HepG2 (cell line): Measurements from ENCODE around the gene CLDN4. TPM values are rescaled to one million over a fixed set of nuclear protein-coding genes. Genes with fewer than 3 reads are reported as not detected.

Source experiments
- CBX5 ChIP-seq: sonication (generic); formaldehyde crosslinking; IDR thresholded peaks from 2 replicates; pipeline ENCODE4 v1.4.0; 2020; ENCODE audit warnings: missing genetic modification reagents, borderline replicate concordance
- DNMT3B ChIP-seq: conservative IDR thresholded peaks from 2 replicates; pipeline ENCODE4 v1.6.1; 2016; ENCODE audit warnings: missing biosample characterization, control low read depth
- FOXA1 ChIP-seq, 2 experiments: fragments of 450-650 bp in 1 of 2; sonication (generic) in 1 of 2; formaldehyde crosslinking in 1 of 2; IDR thresholded peaks; 2 replicates each; pipeline versions ENCODE4 v1.4.0 to v1.6.1; 2016 to 2020; ENCODE audit warnings: missing genetic modification reagents in 1 of 2
- FOXA3 ChIP-seq: IDR thresholded peaks from 2 replicates; pipeline ENCODE4 v1.6.1; 2016; ENCODE audit warnings: missing genetic modification reagents, missing compliant biosample characterization
- HHEX ChIP-seq: IDR thresholded peaks from 2 replicates; pipeline ENCODE4 v1.6.1; 2016; ENCODE audit warnings: control low read depth
- MTA1 ChIP-seq: sonication (generic); formaldehyde crosslinking; IDR thresholded peaks from 2 replicates; pipeline ENCODE4 v1.4.0; 2020; ENCODE audit warnings: missing genetic modification reagents, mild to moderate bottlenecking, borderline replicate concordance
- PHF21A ChIP-seq: sonication (generic); formaldehyde crosslinking; IDR thresholded peaks from 2 replicates; pipeline ENCODE4 v1.5.0; 2020; ENCODE audit warnings: mild to moderate bottlenecking, missing genetic modification reagents
- SIN3A ChIP-seq: IDR thresholded peaks from 2 replicates; pipeline ENCODE4 v1.6.1; 2011; ENCODE audit warnings: low read depth, mild to moderate bottlenecking, control low read depth, low read length, borderline replicate concordance
- SOX6 ChIP-seq, 2 experiments: fragments of 450-650 bp in 1 of 2; sonication (generic) in 1 of 2; formaldehyde crosslinking in 1 of 2; IDR thresholded peaks; 2 replicates each; pipeline versions ENCODE4 v1.4.0 to v1.6.1; 2017 to 2020; ENCODE audit warnings: antibody characterized with exemption in 1 of 2, mild to moderate bottlenecking in 1 of 2, missing genetic modification reagents in 1 of 2
- TARDBP ChIP-seq: sonication (generic); formaldehyde crosslinking; IDR thresholded peaks from 2 replicates; pipeline ENCODE4 v1.8.0; 2022; ENCODE audit warnings: mild to moderate bottlenecking, missing genetic modification reagents
- ZNF121 ChIP-seq: sonication (generic); formaldehyde crosslinking; IDR thresholded peaks from 2 replicates; pipeline ENCODE4 v1.5.0; 2020; ENCODE audit warnings: mild to moderate bottlenecking, missing genetic modification reagents
- ZNF572 ChIP-seq: sonication (generic); formaldehyde crosslinking; IDR thresholded peaks from 2 replicates; pipeline ENCODE4 v1.5.1; 2020; ENCODE audit warnings: mild to moderate bottlenecking, missing genetic modification reagents
- ZNF619 ChIP-seq: sonication (generic); formaldehyde crosslinking; IDR thresholded peaks from 2 replicates; pipeline ENCODE4 v1.4.0; 2020; ENCODE audit warnings: mild to moderate bottlenecking, missing genetic modification reagents
- ZXDC ChIP-seq: sonication (generic); formaldehyde crosslinking; IDR thresholded peaks from 2 replicates; pipeline ENCODE4 v1.5.0; 2020; ENCODE audit warnings: mild to moderate bottlenecking, missing genetic modification reagents
- polyA plus RNA-seq, 8 experiments: library from polyadenylated mRNA; depleted of rRNA in 3 of 8; stranded (reverse) in 7 of 8; unstranded in 1 of 8; fragments of >200 nt; fragmentation: Illumina TruSeq in 4 of 8; extraction: Trizol in 4 of 8; gene quantifications; 2 replicates each; pipeline versions ENCODE4 v1.2.1 to v1.2.3, GENCODE V29; 2011 to 2016; ENCODE audit warnings: low read depth in 4 of 8, missing spikeins in 1 of 8, mixed read lengths in 1 of 8; ENCODE audit not compliant: insufficient read depth in 1 of 8
- total RNA-seq, 5 experiments: library from RNA; depleted of rRNA; stranded (reverse); fragments of >200 nt; fragmentation: Illumina TruSeq; extraction: Trizol; gene quantifications; 2 replicates each; pipeline ENCODE4 v1.2.3, GENCODE V29; 2016; ENCODE audit warnings: low read depth in 1 of 5
- TF ChIP-seq, protein P1 (sequence below), 2 experiments: sonication (generic) in 1 of 2; formaldehyde crosslinking in 1 of 2; IDR thresholded peaks; 2 replicates each; pipeline versions ENCODE4 v1.6.1 to v1.9.0; 2014 to 2022; ENCODE audit warnings: antibody characterized with exemption in 1 of 2, borderline replicate concordance in 1 of 2, inconsistent platforms in 1 of 2, low read depth in 1 of 2, missing genetic modification reagents in 1 of 2
- TF ChIP-seq, protein P2 (sequence below): sonication (generic); formaldehyde crosslinking; IDR thresholded peaks from 2 replicates; pipeline ENCODE4 v1.4.0; 2020; ENCODE audit warnings: missing genetic modification reagents

The CLDN4 gene
- total and polyA plus RNA-seq, 2 of the 13 experiments (the other 11 are each of a cell fraction or from before 2014, with no cell fraction given) = 28.2 to 35.7 TPM

- TF ChIP-seq ZNF572 (CRISPR knock-in tag) (peak; percentile 42; the same call in 1 of the 2 replicates), PHF21A (CRISPR knock-in tag) (peak; percentile 52), SOX6 (IDR thresholded peaks at IDR 0.05) (no peak), SOX6 (CRISPR knock-in tag; IDR thresholded peaks at IDR 0.05) (peak; percentile 21; the same call in 1 of the 2 replicates), MTA1 (CRISPR knock-in tag) (peak; percentile 17; the same call in 1 of the 2 replicates), DNMT3B (CRISPR knock-in tag) (0 out of 2 replicates have a peak, but pooled peaks have one; percentile 71), FOXA3 (CRISPR knock-in tag) (0 out of 2 replicates have a peak, but pooled peaks have one; percentile 13), TARDBP (peak; percentile 52; the same call in 1 of the 2 replicates), FOXA1 (IDR thresholded peaks at IDR 0.05) (no peak), FOXA1 (CRISPR knock-in tag; IDR thresholded peaks at IDR 0.05) (peak; percentile 26), HHEX (CRISPR knock-in tag) (peak; percentile 13; the same call in 1 of the 2 replicates), CBX5 (CRISPR knock-in tag) (peak; percentile 74; the same call in 1 of the 2 replicates), ZNF619 (0 out of 2 replicates have a peak, but pooled peaks have one; percentile 17), SIN3A (no peak), ZXDC (peak; percentile 29), ZNF121 (peak; percentile 24; the same call in 1 of the 2 replicates)
- TF ChIP-seq, protein P1, sequence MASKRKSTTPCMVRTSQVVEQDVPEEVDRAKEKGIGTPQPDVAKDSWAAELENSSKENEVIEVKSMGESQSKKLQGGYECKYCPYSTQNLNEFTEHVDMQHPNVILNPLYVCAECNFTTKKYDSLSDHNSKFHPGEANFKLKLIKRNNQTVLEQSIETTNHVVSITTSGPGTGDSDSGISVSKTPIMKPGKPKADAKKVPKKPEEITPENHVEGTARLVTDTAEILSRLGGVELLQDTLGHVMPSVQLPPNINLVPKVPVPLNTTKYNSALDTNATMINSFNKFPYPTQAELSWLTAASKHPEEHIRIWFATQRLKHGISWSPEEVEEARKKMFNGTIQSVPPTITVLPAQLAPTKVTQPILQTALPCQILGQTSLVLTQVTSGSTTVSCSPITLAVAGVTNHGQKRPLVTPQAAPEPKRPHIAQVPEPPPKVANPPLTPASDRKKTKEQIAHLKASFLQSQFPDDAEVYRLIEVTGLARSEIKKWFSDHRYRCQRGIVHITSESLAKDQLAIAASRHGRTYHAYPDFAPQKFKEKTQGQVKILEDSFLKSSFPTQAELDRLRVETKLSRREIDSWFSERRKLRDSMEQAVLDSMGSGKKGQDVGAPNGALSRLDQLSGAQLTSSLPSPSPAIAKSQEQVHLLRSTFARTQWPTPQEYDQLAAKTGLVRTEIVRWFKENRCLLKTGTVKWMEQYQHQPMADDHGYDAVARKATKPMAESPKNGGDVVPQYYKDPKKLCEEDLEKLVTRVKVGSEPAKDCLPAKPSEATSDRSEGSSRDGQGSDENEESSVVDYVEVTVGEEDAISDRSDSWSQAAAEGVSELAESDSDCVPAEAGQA (IDR thresholded peaks at IDR 0.05; ENCODE audit: low read depth) = no peak
- TF ChIP-seq, protein P1 (CRISPR knock-in tag; IDR thresholded peaks at IDR 0.05; ENCODE audit: borderline replicate concordance) = no peak
- TF ChIP-seq, protein P2, sequence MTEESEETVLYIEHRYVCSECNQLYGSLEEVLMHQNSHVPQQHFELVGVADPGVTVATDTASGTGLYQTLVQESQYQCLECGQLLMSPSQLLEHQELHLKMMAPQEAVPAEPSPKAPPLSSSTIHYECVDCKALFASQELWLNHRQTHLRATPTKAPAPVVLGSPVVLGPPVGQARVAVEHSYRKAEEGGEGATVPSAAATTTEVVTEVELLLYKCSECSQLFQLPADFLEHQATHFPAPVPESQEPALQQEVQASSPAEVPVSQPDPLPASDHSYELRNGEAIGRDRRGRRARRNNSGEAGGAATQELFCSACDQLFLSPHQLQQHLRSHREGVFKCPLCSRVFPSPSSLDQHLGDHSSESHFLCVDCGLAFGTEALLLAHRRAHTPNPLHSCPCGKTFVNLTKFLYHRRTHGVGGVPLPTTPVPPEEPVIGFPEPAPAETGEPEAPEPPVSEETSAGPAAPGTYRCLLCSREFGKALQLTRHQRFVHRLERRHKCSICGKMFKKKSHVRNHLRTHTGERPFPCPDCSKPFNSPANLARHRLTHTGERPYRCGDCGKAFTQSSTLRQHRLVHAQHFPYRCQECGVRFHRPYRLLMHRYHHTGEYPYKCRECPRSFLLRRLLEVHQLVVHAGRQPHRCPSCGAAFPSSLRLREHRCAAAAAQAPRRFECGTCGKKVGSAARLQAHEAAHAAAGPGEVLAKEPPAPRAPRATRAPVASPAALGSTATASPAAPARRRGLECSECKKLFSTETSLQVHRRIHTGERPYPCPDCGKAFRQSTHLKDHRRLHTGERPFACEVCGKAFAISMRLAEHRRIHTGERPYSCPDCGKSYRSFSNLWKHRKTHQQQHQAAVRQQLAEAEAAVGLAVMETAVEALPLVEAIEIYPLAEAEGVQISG (CRISPR knock-in tag) = 0 out of 2 replicates have a peak, but pooled peaks have one; percentile 7
Observed at GRCh38 chr7:73831834-73832651, 1.2 kb downstream of the CLDN4 start (continued).
